HG03039 (cell line): ENCODE results near the gene RNF144B.
A peak's percentile ranks its signal among the peaks of the same experiment; 100 is the strongest.
"Not testable (repeated sequence)": the region's sequence is repeated elsewhere in the genome, so short reads cannot be mapped to it uniquely, and the experiment has no call there.

Experiments
- ATAC-seq: cut with Tn5 transposase; IDR thresholded peaks from one replicate; pipeline ENCODE4 v1.9.1; 2021; ENCODE audit warnings: mild to moderate bottlenecking, moderate library complexity; ENCODE audit not compliant: unreplicated experiment

RNF144B gene

DNA sequence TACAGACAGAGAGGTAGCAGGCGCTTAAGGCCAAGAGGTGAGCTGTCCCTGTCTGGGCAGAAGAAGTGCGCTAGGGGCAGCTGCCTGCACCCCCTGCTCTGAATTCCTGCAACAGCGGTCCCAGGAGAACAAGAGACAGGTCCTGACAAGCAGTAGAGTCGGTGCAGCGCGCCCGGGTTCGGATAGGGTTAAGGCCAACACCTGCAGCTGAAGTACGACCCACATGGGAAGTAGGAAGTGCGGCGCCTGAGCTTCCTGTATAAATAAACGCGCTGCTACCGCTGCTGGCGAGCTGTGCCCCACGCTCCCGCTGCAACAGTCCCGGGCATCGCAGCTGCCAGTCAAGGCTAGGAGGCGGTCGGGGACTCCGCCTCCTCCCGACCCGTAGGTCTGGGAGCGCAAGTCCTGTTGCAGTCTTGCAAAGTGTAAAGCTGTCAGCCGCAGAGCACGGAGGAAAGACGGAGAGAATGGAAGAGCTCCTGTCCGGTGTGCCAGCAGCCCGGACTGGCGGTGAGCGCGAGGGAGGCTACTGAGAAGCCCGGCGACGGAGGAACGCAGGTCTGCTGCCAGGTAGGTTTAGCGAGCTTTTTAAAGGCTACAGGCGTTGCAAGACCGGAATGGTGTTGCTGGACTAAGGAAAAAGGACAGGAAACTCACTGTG lies at the start of gene RNF144B:
Gene RNF144B (plus strand): TSS at position 290 of the 661 bp plus-strand sequence. CDS start 12,185 bp downstream, outside the sequence.
- ATAC-seq = peak; percentile 70

DNA sequence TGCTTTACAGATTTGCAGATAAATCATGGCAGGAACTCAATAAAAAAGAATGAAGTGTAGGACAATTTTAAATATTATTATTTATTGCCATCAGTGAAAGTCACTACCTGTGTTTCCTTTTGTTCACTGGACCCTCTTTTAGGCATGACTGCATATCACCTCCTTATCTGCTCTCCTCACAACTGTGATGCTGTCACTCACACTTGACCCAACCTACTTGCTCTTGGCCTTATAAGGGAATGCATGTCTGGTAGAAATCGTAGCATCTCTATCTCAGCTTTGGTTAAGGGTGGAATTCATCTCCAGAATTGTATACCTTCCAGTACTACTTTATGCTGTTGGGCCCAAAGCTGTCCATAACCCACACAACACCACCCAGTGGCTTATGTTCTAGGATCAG lies 47.6 kb upstream of the RNF144B start:
- no peak for ATAC-seq

DNA sequence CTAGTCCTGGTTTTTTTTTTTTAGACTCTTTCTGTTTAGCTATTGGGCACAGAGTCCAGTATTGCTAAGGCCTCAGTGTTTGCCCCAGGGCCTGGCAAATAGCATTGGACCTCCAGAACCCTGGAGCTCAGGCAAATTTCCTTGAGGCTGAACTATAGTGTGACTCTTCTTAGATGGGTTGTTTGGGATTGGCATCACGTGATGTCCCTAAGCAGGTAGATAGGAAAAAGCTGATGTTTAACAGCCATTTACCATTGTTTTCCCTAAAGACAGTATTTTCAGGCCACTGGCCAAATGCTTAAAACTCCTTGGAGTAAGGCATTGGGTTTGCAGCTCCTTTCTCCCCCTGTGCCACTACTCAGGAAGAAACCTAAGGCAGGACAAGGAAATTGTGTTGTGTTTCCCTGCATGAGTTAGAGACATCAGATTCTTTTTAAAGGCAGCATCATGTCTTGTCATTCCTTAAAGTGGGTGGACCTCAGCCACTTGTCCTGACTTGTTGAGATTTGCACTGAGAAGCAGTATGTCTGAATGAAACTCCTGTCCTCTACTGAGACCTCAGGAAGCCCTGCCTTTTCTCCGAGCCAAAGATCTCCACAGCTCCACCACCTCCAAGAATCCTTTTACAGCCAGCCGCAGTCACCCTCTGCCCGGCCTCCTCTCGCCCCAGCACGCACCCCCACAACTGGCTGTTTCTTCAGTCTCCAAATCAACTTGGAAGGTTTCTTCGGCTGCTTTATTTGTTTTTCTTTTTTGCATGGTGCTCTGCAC lies 46.2 kb upstream of the RNF144B start:
- no peak for ATAC-seq

GRCh38 chr6:18342223-18342622 lies 44.9 kb upstream of the RNF144B start:
- no peak for ATAC-seq

- ATAC-seq = no peak
Observed at GRCh38 chr6:18343741-18344140, 43.4 kb upstream of the RNF144B start.

- no peak for ATAC-seq
Observed at GRCh38 chr6:18347021-18347577, 40.1 kb upstream of the RNF144B start.

GRCh38 chr6:18347866-18348265 lies 39.3 kb upstream of the RNF144B start:
- ATAC-seq = no peak

GRCh38 chr6:18349386-18349785 lies 37.8 kb upstream of the RNF144B start:
- ATAC-seq = no peak

DNA sequence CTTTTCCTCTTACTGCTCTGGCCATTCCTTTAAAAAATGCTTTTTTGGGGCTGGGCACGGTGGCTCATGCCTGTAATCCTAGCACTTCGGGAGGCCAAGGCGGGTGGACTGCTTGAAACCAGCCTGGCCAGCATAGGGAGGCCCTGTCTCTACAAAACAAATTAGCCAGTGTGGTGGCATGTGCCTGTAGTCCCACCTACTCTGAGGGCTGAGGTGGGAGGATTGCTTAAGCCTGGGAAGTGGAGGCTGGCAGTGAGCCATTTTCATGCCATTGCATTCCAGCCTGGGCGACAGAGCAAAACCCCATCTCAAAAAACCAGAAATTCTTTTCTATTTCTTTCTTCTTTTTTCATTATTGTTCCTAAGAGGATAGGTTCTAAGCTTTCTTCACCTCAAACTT lies 36.9 kb upstream of the RNF144B start:
- no peak for ATAC-seq

DNA sequence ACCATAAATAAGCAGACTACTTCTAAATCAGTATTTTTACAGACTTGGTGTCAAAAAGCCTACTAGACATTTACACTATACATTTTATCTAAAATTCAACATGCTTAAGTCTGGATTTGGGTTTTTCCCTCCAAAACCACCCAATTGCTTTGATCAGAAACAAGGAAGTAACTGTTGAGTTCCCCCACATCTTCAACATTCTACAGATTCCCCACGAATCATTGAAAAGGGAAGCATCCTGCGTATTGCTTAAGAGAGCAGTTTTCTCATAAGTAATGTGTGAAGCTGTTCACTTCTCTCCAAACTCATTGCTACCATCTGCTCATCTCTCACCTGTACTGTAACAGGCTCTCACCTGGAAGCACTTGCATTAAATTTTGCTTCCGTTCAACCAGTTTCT lies 36.4 kb upstream of the RNF144B start:
- ATAC-seq = no peak

DNA sequence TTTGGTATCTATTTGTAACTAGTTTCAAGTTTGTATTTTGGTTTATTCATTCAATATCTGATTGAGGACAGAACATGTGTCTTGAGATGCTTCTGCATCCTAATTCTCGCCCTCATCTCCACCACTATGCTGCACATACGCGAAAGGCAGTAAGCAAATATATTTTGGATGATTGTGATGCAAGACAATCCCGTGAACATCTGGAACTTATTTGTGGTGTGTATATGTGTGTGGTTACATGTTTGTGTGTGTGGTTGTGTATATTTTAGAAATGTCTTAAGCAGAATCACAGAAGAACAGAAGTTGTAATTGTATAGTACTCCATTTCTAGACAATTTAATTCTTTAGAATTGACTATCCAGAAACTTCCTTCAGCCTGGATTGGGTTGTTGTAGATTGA lies 35.1 kb upstream of the RNF144B start:
- no peak for ATAC-seq

- no peak for ATAC-seq
Observed at GRCh38 chr6:18352842-18353241, 34.3 kb upstream of the RNF144B start.

GRCh38 chr6:18353251-18353650 lies 33.9 kb upstream of the RNF144B start:
- no peak for ATAC-seq

GRCh38 chr6:18357546-18357945 lies 29.6 kb upstream of the RNF144B start:
- not testable (repeated sequence) for ATAC-seq

DNA sequence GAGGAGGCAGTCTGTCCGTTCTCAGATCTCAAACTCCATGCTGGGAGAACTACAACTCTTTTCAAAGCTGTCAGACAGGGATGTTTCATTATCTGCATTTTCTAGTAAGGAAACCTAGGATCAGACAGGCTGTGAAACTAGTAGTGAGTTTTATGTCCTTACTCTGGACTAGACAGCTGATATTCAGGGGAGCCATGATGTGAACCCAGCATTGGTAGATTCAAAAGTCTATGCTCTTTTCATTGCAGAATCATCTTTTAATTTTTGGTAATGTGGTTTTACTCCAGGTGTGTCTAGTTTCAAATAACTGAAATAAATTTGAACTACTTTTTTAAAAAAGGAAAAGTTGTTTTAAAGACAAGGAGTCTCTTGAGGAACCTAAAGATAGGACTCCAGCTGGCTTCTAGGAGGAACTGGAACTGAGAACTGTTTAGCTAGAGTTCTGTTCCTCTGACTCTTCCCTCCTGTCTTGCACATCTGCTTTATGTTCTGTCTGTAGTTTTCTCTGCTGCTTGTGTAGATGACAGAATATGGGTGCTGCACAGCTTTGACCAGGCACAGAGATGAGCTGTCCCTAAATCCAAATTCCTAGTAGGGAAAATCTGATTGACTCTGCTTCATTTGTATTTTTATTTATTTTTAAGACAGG lies 27.8 kb upstream of the RNF144B start:
- ATAC-seq = peak; percentile 92

- no peak for ATAC-seq
Observed at GRCh38 chr6:18360188-18360587, 27.0 kb upstream of the RNF144B start.

DNA sequence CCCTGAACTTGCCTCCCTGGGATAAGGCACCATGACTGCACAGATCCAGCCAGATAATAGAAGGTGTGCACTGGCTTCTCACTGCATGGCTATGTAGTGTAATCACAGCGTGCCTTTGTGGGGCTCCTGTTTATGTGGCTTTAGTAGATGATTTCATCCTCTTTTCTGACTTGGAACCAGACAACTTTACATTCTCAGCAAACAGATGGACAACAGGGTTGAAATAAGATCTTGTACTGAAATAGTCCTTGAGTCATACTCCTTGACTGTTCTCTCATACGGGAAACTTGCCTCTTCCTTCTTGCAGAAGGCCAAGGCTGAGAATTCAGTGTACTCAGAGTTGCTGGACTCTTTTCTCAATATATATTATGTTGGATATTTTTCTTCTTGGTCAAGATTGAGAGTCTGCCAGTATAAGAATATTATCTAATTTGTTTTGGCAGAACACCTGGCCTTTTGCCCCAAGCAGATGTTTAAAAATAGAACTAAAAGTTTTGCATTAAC lies 25.0 kb upstream of the RNF144B start:
- no peak for ATAC-seq

GRCh38 chr6:18363746-18364145 lies 23.4 kb upstream of the RNF144B start:
- no peak for ATAC-seq

- not testable (repeated sequence) for ATAC-seq
Observed at GRCh38 chr6:18364561-18364960, 22.6 kb upstream of the RNF144B start.

DNA sequence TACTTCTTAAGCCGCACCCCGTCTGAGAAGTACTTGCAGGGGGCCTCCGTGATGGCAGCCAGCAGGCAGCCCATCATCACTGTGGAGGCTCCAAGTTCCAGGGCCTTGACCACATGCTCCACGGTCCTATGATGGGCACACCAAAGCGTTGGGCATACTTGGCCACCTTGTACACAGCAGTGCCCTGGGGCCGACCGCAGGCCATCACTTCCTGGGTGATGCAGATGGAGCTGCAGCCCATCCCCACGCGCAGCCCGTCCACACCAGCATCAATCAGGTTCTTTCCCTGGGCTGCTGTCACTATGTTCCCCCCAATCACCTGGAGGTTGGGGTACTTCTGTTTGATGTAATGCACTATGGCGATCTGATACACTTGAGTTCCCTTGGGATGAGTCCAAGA lies 19.8 kb upstream of the RNF144B start:
- no peak for ATAC-seq
